HG03039 (cell line): ENCODE results near the gene ZNF385B.
"Not testable (repeated sequence)": the region's sequence is repeated elsewhere in the genome, so short reads cannot be mapped to it uniquely, and the experiment has no call there.

Source experiments
- ATAC-seq: cut with Tn5 transposase; IDR thresholded peaks from one replicate; pipeline ENCODE4 v1.9.1; 2021; ENCODE audit warnings: mild to moderate bottlenecking, moderate library complexity; ENCODE audit not compliant: unreplicated experiment

Gene ZNF385B

DNA sequence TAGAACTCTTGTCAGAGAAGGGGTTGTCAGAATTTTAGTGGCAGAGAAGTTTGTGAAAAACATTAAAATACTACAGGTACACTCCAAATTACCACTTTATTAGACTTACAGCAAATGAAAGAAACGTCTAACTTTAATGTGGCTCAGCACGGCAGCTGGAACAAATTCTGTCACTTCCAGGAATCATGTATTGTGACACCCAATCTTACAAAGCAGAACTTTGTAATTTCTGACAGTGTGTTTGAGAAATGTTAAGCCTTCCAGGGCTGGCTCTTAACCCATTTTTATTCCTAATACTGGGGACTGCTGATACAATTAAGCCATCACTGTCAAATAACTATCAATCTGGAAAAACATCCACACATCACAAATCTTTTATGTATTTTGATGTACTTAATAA is 216.4 kb downstream of the ZNF385B start:
- ATAC-seq: no peak

- no peak for ATAC-seq
Observed at GRCh38 chr2:179642462-179642861, 218.9 kb downstream of the ZNF385B start.

- no peak for ATAC-seq
Observed at GRCh38 chr2:179636995-179637394, 224.4 kb downstream of the ZNF385B start.

- ATAC-seq: no peak
Observed at GRCh38 chr2:179636100-179636980, 225.1 kb downstream of the ZNF385B start.

- not testable (repeated sequence) for ATAC-seq
Observed at GRCh38 chr2:179631769-179632385, 229.5 kb downstream of the ZNF385B start.

- not testable (repeated sequence) for ATAC-seq
Observed at GRCh38 chr2:179629776-179630175, 231.6 kb downstream of the ZNF385B start.

DNA sequence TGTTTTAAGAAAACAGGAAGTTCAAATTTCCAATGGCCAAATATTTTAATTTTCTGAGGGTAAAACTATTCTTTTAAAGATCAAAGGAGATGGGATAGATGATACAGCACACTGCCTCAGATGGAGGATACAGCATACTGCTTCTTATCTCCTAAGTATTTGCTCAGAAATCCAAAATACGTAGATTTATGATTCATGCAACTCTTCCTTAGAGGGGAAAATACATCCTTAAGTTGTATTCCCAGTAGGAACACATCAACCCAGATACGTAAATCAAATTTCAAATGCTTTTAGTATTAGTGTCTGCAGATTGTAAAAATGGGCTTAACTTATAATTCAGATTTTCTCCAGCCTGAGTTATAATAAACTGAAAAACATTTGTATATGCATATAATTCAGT is 235.2 kb downstream of the ZNF385B start:
- no peak for ATAC-seq

DNA sequence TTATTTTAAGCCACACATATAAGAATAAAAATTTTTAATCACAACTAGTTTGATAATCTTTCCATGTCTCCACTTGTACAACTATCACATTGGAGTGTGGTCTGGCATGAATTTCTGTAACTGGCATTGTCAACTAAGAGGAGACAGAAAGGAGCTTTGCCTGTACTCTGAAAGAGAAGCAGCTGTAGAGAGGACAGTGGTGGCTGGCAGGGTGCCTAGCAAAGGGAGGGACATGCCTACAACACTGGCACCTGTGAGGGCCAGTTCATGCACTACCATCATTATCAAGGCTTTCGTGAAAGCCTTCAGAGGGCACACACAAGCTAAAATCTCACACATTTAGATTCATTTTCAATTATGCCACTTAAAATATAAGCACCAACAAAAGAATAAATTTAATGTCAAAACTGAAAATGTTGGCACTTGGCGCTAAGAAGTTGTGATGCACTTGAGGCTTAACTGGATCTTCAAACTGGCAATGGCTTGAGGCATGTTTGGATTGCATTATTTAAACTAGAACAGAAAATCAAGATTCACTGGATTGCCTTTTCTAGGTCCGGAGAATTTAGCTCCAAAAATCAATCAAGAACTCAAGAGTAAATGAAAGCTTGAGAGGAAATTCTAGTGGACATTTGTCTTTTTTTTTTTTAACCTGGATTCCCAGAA is 238.6 kb downstream of the ZNF385B start:
- ATAC-seq: no peak

DNA sequence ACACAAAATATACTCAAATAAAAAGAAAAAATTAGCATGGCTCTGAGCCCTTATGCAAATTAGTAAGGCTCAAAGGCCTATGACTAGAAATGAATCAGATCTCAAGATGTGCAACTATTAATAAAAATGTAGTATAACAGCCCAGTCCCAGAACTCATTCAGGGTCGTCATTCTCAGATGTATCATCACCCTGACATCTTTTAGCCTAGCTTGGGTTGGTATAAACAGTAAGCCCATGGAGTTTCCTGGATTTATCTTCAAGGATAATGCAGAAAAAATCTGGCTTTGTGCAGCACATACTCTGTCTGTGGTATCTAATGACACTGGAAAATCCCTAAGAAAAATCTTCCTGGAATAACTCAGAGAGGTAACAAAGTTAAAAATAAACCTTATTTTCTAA is 239.3 kb downstream of the ZNF385B start:
- no peak for ATAC-seq

- no peak for ATAC-seq
Observed at GRCh38 chr2:179619947-179620467, 241.4 kb downstream of the ZNF385B start.

GRCh38 chr2:179614121-179614520 is 247.3 kb downstream of the ZNF385B start:
- no peak for ATAC-seq

- no peak for ATAC-seq
Observed at GRCh38 chr2:179613701-179614100, 247.7 kb downstream of the ZNF385B start.

GRCh38 chr2:179613299-179613651 is 248.1 kb downstream of the ZNF385B start:
- ATAC-seq: no peak

- ATAC-seq: no peak
Observed at GRCh38 chr2:179612591-179613298, 248.7 kb downstream of the ZNF385B start.

- ATAC-seq: no peak
Observed at GRCh38 chr2:179612108-179612507, 249.3 kb downstream of the ZNF385B start.

- ATAC-seq: no peak
Observed at GRCh38 chr2:179606141-179606540, 255.3 kb downstream of the ZNF385B start.

- ATAC-seq: no peak
Observed at GRCh38 chr2:179605341-179605740, 256.1 kb downstream of the ZNF385B start.

DNA sequence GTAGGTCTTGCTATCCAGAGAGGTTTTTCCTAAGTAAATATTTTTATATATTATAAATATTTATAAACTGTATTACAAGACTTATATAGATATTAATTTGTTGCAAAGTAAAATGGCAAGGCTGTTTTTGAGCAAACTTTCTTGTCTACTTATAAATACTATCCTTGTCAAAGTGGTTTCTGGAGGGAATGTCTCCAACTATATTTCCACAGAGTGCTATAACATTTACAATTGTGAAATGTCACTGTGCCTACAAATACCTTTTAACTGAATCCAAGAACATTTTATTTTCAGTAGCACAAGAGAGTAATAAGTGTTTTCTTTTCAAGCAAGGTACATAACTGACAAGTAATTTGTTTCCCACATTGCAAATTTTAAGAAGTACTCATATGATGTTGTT is 256.8 kb downstream of the ZNF385B start:
- no peak for ATAC-seq

- no peak for ATAC-seq
Observed at GRCh38 chr2:179602452-179602851, 259.0 kb downstream of the ZNF385B start.

GRCh38 chr2:179596018-179596417 is 265.4 kb downstream of the ZNF385B start:
- ATAC-seq: no peak

GRCh38 chr2:179595284-179595683 is 266.1 kb downstream of the ZNF385B start:
- no peak for ATAC-seq
